ENCODE measurements around the gene POLG.

DNA sequence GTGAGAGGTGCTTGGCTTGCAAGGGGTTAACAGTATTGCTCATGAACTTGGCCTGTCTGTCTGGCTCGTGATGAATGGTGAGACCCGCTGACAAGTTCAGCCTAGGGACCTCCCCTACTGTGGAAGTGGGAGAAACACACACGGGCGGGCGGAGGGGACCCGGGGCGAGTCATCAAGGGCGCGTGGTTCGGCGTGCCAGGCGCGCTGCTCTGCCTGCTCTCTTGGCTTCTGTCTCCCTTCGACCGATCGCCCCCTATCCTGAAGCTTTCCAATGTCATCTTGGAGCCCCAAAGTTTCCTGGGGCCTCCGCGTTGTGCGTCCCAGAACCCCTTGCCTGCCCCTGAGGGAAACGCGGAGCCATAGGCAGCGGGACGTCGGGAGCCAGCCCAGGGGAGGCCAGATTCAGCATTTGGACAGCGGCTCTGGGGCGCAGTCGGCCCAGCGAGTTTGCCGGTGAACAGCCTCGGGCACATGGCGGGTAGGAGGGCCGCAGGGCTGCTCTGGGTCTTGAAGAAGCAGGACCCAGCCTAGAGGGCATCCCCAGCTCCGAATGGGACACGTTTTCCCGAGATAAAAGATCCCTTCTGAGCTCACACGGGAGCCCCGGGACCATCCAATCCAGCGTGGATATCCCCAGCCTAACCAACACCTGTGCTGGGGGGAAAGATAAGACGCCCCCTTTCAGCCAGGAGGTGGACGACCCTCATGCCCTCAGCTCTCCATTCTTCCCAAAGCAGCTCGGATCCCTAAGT is 27.0 kb upstream of the POLG start:
- TF ChIP-seq EZH2phosphoT487 (IDR thresholded peaks at IDR 0.05; ENCODE audit: unreplicated experiment) (no peak), EZH2 (IDR thresholded peaks at IDR 0.05; ENCODE audit: low read depth, unreplicated experiment) (peak; percentile 79)
- TF ChIP-seq, protein P1, sequence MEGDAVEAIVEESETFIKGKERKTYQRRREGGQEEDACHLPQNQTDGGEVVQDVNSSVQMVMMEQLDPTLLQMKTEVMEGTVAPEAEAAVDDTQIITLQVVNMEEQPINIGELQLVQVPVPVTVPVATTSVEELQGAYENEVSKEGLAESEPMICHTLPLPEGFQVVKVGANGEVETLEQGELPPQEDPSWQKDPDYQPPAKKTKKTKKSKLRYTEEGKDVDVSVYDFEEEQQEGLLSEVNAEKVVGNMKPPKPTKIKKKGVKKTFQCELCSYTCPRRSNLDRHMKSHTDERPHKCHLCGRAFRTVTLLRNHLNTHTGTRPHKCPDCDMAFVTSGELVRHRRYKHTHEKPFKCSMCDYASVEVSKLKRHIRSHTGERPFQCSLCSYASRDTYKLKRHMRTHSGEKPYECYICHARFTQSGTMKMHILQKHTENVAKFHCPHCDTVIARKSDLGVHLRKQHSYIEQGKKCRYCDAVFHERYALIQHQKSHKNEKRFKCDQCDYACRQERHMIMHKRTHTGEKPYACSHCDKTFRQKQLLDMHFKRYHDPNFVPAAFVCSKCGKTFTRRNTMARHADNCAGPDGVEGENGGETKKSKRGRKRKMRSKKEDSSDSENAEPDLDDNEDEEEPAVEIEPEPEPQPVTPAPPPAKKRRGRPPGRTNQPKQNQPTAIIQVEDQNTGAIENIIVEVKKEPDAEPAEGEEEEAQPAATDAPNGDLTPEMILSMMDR (conservative IDR thresholded peaks at IDR 0.05; ENCODE audit: low read depth in 2 of 2), result no peak
- TF ChIP-seq, protein P2, sequence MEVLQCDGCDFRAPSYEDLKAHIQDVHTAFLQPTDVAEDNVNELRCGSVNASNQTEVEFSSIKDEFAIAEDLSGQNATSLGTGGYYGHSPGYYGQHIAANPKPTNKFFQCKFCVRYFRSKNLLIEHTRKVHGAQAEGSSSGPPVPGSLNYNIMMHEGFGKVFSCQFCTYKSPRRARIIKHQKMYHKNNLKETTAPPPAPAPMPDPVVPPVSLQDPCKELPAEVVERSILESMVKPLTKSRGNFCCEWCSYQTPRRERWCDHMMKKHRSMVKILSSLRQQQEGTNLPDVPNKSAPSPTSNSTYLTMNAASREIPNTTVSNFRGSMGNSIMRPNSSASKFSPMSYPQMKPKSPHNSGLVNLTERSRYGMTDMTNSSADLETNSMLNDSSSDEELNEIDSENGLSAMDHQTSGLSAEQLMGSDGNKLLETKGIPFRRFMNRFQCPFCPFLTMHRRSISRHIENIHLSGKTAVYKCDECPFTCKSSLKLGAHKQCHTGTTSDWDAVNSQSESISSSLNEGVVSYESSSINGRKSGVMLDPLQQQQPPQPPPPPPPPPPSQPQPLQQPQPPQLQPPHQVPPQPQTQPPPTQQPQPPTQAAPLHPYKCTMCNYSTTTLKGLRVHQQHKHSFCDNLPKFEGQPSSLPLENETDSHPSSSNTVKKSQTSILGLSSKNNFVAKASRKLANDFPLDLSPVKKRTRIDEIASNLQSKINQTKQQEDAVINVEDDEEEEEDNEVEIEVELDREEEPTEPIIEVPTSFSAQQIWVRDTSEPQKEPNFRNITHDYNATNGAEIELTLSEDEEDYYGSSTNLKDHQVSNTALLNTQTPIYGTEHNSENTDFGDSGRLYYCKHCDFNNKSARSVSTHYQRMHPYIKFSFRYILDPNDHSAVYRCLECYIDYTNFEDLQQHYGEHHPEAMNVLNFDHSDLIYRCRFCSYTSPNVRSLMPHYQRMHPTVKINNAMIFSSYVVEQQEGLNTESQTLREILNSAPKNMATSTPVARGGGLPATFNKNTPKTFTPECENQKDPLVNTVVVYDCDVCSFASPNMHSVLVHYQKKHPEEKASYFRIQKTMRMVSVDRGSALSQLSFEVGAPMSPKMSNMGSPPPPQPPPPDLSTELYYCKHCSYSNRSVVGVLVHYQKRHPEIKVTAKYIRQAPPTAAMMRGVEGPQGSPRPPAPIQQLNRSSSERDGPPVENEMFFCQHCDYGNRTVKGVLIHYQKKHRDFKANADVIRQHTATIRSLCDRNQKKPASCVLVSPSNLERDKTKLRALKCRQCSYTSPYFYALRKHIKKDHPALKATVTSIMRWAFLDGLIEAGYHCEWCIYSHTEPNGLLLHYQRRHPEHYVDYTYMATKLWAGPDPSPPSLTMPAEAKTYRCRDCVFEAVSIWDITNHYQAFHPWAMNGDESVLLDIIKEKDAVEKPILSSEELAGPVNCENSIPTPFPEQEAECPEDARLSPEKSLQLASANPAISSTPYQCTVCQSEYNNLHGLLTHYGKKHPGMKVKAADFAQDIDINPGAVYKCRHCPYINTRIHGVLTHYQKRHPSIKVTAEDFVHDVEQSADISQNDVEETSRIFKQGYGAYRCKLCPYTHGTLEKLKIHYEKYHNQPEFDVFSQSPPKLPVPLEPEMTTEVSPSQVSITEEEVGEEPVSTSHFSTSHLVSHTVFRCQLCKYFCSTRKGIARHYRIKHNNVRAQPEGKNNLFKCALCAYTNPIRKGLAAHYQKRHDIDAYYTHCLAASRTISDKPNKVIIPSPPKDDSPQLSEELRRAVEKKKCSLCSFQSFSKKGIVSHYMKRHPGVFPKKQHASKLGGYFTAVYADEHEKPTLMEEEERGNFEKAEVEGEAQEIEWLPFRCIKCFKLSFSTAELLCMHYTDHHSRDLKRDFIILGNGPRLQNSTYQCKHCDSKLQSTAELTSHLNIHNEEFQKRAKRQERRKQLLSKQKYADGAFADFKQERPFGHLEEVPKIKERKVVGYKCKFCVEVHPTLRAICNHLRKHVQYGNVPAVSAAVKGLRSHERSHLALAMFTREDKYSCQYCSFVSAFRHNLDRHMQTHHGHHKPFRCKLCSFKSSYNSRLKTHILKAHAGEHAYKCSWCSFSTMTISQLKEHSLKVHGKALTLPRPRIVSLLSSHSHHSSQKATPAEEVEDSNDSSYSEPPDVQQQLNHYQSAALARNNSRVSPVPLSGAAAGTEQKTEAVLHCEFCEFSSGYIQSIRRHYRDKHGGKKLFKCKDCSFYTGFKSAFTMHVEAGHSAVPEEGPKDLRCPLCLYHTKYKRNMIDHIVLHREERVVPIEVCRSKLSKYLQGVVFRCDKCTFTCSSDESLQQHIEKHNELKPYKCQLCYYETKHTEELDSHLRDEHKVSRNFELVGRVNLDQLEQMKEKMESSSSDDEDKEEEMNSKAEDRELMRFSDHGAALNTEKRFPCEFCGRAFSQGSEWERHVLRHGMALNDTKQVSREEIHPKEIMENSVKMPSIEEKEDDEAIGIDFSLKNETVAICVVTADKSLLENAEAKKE (CRISPR knock-in tag; IDR thresholded peaks at IDR 0.05), result no peak

Data from GM23338 (cell line).